Erythroblast (primary cell): ENCODE results near the gene MAP7.

Source experiments
- DNase-seq, 2 experiments: peaks; one replicate each; lab custom pipeline; 2025; lab: John Stamatoyannopoulos, UW
- GATA1 ChIP-seq: IDR thresholded peaks from 2 replicates; pipeline ENCODE4 v1.6.1; 2011; ENCODE audit warnings: low read depth, mild to moderate bottlenecking, control low read depth, low read length, moderate library complexity
- POLR2A ChIP-seq: IDR thresholded peaks from 2 replicates; pipeline ENCODE4 v1.6.1; 2011; ENCODE audit warnings: mild to moderate bottlenecking, low read length

The MAP7 gene

GRCh38 chr6:136549300-136550044 is 750 bp downstream of the MAP7 start:
- DNase-seq, result no peak
- no peak for TF ChIP-seq GATA1
- TF ChIP-seq POLR2A, result no peak

DNA sequence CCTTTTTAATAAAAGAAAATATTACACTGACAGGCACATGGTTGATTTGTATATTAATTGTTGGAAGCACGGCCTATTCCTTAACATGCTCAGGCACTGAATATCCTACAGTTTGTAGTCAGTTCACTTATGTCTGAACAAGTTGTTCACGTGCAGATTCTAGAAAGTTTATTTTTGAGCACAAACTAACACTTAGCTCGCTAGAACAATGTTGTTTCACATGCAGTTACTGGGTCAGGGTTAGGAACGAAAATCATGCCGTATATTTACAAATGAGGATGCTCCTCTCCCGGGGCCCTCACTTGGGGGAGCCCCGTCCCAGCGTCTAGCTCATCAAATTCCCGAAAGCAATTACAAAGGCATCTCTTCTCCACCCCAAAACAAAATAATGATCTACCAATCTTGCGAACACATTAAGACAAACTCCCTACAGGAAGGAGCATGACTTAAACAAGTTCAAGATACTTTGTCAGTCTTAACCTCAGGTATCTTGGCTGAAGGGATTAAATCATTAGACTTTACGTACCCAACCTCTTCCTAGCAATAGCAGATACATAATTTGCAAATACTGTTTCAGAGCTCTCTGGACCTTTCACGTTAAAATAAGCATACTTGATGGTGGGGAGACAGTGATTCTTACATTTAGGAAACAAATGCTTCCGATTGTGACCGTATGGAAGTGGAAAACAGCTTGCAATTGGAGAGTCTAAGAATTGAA is 1.5 kb downstream of the MAP7 start:
- no peak for DNase-seq
- TF ChIP-seq POLR2A (no peak), GATA1 (no peak)

GRCh38 chr6:136547871-136548270 is 2.4 kb downstream of the MAP7 start:
- TF ChIP-seq POLR2A, result no peak
- TF ChIP-seq GATA1, result no peak

DNA sequence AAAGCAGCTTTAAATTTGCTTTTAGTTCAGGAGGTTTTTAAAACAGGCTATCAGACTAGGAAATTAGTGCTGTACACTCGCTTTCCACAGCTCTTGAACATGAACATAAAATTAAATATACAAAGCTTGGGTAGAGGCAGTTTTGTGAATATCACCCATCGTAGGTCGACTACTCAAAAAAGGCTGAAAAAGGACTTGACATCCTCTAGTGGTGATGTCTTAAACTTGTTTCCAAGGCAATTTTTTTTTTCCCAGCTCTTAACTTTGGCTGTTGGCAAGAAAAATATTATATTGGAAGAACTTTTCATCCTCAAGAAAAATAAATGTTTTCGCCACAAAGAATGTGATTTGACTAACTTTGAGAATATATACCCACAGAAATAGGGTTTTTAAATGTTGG is 2.9 kb downstream of the MAP7 start:
- TF ChIP-seq GATA1, result no peak
- no peak for TF ChIP-seq POLR2A
- DNase-seq, result peak; percentile 4

More at GRCh38 chr6:136547871-136548270, 2.4 kb downstream of the MAP7 start:
- no peak for DNase-seq

DNA sequence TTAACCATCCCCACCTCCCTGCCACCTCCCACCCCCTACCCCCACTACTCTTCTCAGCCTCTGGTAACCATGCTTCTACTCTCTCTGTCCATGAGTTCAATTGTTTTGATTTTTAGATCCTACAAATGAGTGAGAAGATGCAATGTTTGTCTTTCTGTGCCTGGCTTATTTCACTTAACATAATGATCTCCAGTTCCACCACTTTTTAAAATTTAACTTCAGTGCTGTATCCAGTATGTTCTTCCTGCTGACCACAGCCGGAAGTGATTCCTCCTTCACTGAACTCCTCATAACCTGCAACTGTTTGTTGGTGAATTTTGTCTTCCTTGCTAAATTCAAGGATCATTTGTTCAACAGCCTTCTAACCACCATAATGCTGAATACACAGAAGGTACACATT is 3.9 kb downstream of the MAP7 start:
- no peak for TF ChIP-seq POLR2A
- TF ChIP-seq GATA1, result no peak
- no peak for DNase-seq

- TF ChIP-seq POLR2A, result no peak
- no peak for TF ChIP-seq GATA1
- no peak for DNase-seq
Observed at GRCh38 chr6:136544326-136544725, 5.9 kb downstream of the MAP7 start.

GRCh38 chr6:136541395-136541794 is 8.8 kb downstream of the MAP7 start:
- no peak for TF ChIP-seq POLR2A
- no peak for TF ChIP-seq GATA1
- DNase-seq, result no peak

DNA sequence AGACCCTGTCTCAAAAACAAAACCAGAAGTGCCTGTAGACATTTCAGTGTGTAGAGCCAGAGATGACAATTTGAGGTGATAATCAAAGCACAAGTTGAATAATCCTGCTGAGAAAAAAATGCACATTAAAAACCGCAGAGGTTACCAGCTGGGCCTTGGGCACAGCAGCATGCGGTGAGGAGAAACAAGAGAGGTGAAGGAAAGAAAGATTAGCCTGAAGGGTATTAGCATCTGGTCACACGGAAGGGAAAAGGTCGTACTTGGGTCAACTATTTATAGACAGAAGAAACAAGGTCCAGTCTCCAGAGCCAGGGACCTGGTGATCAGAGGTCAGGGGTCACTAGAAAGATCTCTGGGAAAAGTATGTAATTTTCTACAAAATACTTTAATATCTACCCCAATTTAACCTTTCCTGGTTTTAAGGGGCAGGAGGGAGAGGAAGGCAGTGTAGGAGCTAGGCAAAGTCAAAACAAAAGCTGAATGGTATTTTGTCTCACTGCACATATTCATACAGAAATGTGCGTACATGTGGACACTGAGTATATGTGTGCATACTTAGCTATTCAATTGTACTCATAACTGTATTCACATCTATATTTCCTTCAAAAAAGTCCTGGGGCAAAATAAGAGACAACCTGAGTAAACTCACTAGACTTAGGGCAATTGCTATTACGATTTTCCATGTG is 10.1 kb downstream of the MAP7 start:
- TF ChIP-seq POLR2A (no peak), GATA1 (no peak)
- DNase-seq, result no peak

DNA sequence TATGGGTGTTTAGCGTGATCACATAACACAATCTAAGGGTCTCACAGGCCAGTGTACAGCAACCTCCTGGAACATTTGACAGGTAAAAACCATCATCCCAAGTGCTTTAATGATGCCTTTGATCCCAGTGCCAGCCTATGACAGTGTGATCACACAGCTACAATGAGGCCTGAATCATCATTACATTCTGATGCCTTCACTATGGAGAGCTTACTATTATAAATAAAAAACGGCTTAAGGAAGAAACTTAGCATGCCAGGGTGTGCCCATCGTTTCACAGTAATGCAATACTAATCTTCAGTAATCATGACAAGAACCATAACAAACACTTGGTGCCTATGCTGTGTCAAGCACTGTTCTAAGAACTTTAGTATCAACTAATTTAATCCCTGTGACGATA is 11.4 kb downstream of the MAP7 start:
- DNase-seq, result no peak
- TF ChIP-seq POLR2A (no peak), GATA1 (no peak)

- TF ChIP-seq POLR2A, result no peak
- no peak for TF ChIP-seq GATA1
- no peak for DNase-seq
Observed at GRCh38 chr6:136535880-136536650, 14.2 kb downstream of the MAP7 start.

DNA sequence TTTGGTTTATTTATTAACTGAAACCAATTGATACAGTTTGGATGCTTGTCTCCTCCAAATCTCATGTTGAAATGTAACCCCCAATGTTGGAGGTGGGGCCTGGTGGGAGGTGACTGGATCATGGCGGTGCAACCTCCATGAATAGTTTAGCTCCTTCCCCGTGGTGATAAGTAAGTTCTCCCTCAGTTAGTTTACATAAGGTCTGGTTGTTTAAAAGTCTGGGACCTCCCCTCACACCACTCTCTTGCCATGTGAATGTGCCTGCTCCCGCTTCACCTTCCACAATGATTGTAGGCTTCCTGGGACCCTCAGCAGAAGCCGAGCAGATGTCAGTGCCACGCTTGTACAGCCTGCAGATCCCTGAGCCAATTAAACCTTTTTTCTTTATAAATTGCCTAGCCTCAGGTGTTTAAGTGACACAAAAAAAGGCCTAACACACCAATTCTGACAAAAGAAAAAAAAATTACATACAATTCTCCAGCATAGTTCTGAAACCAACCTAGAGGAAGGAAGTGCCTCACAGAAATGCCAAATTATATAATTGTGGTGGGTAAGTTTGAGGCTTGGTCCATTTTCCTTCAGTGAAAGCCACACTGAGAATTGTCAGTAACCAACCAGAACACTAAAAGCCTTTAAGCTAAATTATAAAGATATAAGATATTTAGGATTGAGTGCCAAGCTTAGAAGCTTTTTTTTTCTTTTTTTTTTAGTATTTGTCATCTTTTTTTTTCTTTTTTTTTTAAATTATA is 15.0 kb downstream of the MAP7 start:
- TF ChIP-seq POLR2A (no peak), GATA1 (no peak)

DNA sequence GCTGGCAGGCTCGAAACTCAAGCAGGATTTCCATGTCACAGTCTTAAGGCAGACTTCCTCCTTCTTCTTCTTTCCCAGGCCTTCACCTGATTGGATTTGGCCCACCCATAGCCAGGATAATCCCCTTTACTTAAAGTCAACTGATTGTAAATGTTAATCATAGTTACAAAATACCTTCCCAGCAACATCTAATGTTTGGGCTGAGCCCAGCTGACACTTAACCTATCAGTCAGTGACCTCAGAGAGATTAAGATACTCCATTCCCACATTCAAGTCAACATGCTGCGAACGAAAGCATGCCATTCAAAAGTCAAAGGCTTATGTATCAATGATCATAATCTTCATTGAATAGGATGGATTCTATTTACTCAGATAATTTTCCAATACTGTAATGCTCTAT is 16.0 kb downstream of the MAP7 start:
- no peak for TF ChIP-seq GATA1
- no peak for TF ChIP-seq POLR2A
- DNase-seq, result no peak

More for the DNA sequence above, 15.0 kb downstream of the MAP7 start:
- DNase-seq, result no peak

DNA sequence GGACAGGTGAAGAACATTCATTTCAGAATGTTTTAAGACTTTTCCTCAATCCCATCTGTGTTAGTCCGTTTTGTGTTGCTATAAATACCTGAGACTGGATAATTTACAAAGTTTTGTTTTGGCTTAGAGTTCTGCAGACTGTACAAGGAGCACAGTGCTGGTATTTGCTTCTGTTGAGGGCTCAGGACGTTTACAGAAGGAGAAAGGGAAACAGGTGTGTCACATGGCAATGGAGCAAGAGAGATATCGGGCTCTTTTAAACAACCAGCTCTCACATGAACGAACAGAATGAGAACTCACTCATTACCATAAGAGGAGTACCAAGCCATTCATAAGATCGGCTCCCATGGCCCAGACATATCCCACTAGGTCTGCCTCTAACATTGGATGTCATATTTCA is 16.7 kb downstream of the MAP7 start:
- no peak for TF ChIP-seq GATA1
- no peak for TF ChIP-seq POLR2A

More for the DNA sequence above, 16.7 kb downstream of the MAP7 start:
- no peak for DNase-seq
